ENCODE data around the gene MAGT1. TPM values are rescaled to one million over a fixed set of nuclear protein-coding genes. Genes with fewer than 3 reads are reported as not detected.

Gene MAGT1
- total RNA-seq, result 111 and 120 TPM in 2 replicates

DNA sequence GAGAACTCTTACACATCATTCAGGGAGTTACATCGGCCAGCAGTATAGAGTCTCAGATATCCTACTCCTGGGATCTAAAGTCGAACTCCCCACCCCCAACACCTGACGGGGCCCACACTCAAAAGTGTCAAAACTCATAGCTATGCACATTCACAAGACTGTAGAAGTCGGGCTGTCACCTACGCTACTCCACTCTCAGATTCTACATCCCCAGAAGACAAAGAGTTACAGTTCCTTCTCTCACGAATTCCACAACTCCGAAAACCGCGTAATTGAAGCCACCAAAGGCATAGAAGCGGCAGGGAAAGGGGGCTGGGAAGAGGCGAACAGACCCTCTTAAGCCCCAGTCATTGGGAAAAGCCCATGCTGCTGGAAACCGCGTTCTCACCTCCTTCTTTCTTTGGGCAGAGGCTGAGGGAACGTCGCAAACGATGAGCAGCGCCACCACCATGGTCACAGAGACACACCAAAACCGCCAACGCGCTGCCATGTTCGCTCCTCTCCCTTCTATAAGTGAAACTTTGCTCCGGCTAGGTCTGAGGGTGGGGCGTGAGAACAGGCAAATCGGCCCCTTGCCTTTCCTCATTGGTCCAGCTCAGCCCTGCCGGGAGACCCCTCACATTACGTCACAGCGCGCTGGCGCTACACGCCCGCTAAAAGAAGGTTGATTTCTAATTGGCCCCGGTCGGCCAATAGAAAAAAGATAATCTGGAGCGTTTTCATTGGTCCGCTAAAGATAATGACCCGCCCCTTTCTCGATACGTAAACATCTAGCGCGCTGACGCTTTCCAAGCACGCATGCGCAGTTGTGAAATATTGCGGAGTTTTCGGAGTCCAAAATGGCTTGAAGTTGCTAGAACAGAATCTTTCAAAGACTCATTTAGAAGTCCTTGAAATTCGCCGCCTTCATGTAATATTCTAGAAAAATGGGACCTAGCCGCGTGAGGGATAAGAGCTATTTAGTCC lies at the start of gene MAGT1:
TSS of gene MAGT1 (minus strand) at position 515 of the 966 bp plus-strand sequence. CDS start at position 490, 25 bp downstream.

DNA sequence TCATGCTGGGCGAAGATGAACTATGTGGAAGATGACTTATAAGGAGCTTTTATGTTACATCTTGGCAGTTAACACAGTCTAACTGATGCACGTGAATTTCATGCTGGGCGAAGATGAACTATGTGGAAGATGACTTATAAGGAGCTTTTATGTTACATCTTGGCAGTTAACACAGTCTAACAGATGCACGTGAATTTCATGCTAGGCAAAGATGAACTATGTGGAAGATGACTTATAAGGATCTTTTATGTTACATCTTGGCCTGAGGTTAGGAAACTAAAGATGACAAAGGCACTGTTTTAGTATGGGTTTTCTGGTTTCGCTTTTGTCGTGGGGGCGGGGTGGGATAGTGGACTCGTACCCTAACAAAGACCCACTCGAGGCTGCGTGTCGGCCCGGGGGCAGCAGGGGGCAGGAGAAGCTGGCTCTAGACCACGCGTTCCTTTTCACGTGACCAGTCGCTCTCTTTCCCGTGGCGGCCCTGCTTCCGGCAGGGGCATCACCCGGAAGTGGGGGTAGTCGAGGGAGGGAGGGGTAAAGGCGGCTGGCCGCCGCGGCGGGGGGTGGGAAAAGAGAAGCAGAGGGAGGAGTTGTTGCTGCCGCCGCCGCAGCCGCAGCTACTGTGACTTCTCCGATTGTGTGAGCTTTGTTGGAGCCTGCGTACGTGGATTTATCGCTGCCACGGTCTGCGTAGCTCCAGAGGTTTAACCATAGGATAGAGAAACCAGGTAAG lies 15.0 kb upstream of the MAGT1 start, which contains the start of gene ATP7A:
TSS of gene ATP7A (plus strand) at position 586 of the 733 bp plus-strand sequence. CDS start 60,949 bp downstream, outside the sequence.

DNA sequence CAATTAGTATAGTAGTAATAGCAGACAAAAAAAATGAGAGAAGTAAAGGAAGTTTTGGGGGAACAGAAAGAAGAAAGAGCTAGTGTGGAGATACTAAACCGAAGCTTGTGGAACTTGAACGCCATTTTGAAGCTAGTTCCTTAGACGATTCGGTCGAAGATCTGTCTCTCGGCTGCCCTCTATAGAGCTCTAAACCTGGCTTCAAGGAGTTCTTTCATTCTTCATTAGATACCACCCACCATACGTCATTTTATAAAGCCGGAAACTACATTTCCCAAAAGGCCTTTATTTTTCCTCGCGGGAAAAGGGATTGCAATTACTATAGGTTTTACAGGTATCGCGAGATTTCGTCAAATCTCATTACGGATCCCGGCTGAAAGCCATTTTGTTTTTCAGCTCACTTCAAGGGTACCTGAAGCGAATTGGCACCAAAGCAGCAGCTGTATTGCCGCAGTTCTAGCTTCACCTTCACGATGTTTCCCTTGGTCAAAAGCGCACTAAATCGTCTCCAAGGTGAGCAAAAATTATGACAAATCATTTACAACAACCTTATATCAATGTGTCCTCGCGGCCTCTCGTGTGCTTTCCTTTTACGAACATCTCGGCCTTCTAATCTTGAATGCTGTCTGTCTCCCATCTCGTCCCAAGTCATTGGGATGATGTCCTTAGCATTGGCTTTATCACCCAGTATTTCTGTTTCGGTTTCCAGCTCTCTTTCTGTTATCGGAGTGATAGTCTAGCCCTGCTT lies 4.0 kb upstream of the MAGT1 start, which contains the start of gene COX7B:
TSS of gene COX7B (plus strand) at position 388 of the 748 bp plus-strand sequence. CDS start at position 474, 86 bp downstream.

DNA sequence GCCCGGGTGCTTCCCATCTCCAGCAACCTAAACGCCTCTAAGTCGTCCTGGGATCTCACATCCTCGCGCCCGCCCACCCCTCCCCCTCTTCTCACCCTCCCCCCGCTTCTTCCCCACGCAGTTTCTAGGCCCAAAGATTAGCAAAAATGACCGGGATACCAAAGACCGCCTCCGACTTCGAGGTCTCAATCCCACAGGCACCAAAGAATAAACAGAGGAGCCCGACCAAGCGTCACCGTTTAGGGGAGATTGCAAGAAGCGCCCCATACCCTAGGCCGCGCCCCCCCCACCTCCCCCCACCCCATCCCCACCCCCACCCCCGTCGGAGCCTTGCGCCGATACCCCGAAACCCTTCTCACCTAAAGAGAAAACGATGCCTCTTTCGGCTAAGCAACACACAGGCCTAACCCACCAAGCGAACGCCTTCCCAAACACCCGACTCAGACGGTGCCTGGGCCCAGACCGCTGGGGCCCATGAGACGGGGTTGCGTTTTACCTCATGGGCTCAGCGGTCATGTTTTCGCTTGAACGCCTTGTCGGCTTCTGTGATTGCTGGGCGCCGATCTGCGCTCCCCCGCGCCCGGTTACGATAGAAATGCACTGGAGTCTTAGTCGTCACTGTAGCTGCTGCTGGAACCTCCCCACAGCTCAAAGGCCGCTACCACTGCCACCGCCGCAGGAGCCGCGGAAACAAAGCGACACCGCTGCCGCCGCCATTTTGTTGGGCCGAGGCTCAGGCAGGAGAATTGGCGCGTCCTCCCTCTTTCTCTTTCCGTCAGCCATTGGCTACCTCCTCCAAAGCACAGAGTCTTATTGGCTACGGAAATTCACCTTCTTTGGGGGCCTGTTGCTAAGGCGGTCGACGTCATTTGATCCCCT lies 109.5 kb downstream of the MAGT1 start, which contains the start of gene ATRX:
TSS of gene ATRX (minus strand) at position 731 of the 879 bp plus-strand sequence. CDS start at position 516, 215 bp downstream.

Small RNA genes lying within 50 kb of the gene (small RNA-seq; reads per million reads assigned to genes)
- not detected for gene RN7SL460P
- not detected for gene RNU6-854P

Other genes with a start within 250 kb of the MAGT1 start
- gene ATRX, start 109.2 kb downstream of the MAGT1 start, total RNA-seq, result 125 and 138 TPM in 2 replicates
- 270 and 399 TPM in 2 replicates for gene COX7B, start 4.0 kb upstream of the MAGT1 start, total RNA-seq
- 18.8 and 20.2 TPM in 2 replicates for gene ATP7A, start 15.3 kb upstream of the MAGT1 start, total RNA-seq
- gene PGAM4, start 74.2 kb upstream of the MAGT1 start, total RNA-seq, result not detected in 2 replicates
- 437 and 477 TPM in 2 replicates for gene PGK1, start 208.8 kb upstream of the MAGT1 start, total RNA-seq
- gene TAF9B, start 244.2 kb upstream of the MAGT1 start, total RNA-seq, result 40.6 and 47.0 TPM in 2 replicates

Measured in thoracic aorta endothelial cell (primary cell).